H9 (cell line): Measurements from ENCODE around the gene S100B. TPM values are rescaled to one million over a fixed set of nuclear protein-coding genes. Genes with fewer than 3 reads are reported as not detected.

Experiments used
- DNase-seq: peaks from one replicate; pipeline ENCODE4 v3.0.0-alpha.2; 2017
- H2AFZ ChIP-seq: one replicate; pipeline ENCODE4 v1.6.1; 2013; ENCODE audit warnings: mild to moderate bottlenecking, low read length, control low read depth, moderate library complexity
- H2AK5ac ChIP-seq: 2 replicates; pipeline ENCODE4 v1.6.1; 2013; ENCODE audit warnings: low read length, control low read depth, mixed read lengths; ENCODE audit not compliant: insufficient read length
- H2BK120ac ChIP-seq: one replicate; pipeline ENCODE4 v1.6.1; 2013; ENCODE audit warnings: low read depth, mild to moderate bottlenecking, low read length, control low read depth, inconsistent platforms; ENCODE audit not compliant: poor library complexity, severe bottlenecking
- H2BK12ac ChIP-seq: 2 replicates; pipeline ENCODE4 v1.6.1; 2013; ENCODE audit warnings: low read length, control low read depth, mixed read lengths, low read depth; ENCODE audit not compliant: insufficient read length
- H2BK15ac ChIP-seq: 2 replicates; pipeline ENCODE4 v1.6.1; 2013; ENCODE audit warnings: low read depth, low read length, control low read depth
- H2BK20ac ChIP-seq: one replicate; pipeline ENCODE4 v1.6.1; 2013; ENCODE audit warnings: low read depth, mild to moderate bottlenecking, low read length, control low read depth, inconsistent platforms; ENCODE audit not compliant: poor library complexity, severe bottlenecking
- H2BK5ac ChIP-seq: 2 replicates; pipeline ENCODE4 v1.6.1; 2013; ENCODE audit warnings: low read length, control low read depth, mixed read lengths; ENCODE audit not compliant: insufficient read length
- H3K14ac ChIP-seq: 2 replicates; pipeline ENCODE4 v1.6.1; 2013; ENCODE audit warnings: low read length, control low read depth; ENCODE audit not compliant: insufficient read depth
- H3K18ac ChIP-seq: 2 replicates; pipeline ENCODE4 v1.6.1; 2013; ENCODE audit warnings: low read depth, mild to moderate bottlenecking, mixed read lengths, low read length, control low read depth; ENCODE audit not compliant: insufficient read length
- H3K23ac ChIP-seq: 2 replicates; pipeline ENCODE4 v1.6.1; 2013; ENCODE audit warnings: low read length, control low read depth, mixed read lengths, low read depth; ENCODE audit not compliant: insufficient read length
- H3K23me2 ChIP-seq: 2 replicates; pipeline ENCODE4 v1.6.1; 2013; ENCODE audit warnings: low read depth, mild to moderate bottlenecking, mixed read lengths, low read length, control low read depth; ENCODE audit not compliant: insufficient read length, poor library complexity, severe bottlenecking
- H3K27ac ChIP-seq: 2 replicates; pipeline ENCODE4 v1.5.1; 2013; ENCODE audit warnings: low read length, control low read depth, mixed read lengths, low read depth; ENCODE audit not compliant: insufficient read length
- H3K27me3 ChIP-seq: 2 replicates; pipeline ENCODE4 v1.6.1; 2013; ENCODE audit warnings: low read length, control low read depth, inconsistent platforms; ENCODE audit not compliant: insufficient read depth
- H3K4ac ChIP-seq: 2 replicates; pipeline ENCODE4 v1.6.1; 2013; ENCODE audit warnings: low read depth, mild to moderate bottlenecking, control low read depth, inconsistent platforms, low read length, moderate library complexity
- H3K4me1 ChIP-seq: 2 replicates; pipeline ENCODE4 v1.6.1; 2013; ENCODE audit warnings: low read length, control low read depth, inconsistent platforms; ENCODE audit not compliant: insufficient read depth
- H3K4me2 ChIP-seq: 2 replicates; pipeline ENCODE4 v1.6.1; 2013; ENCODE audit warnings: low read length, control low read depth, mixed read lengths; ENCODE audit not compliant: insufficient read length, insufficient read depth
- H3K56ac ChIP-seq: 2 replicates; pipeline ENCODE4 v1.6.1; 2013; ENCODE audit warnings: low read depth, mild to moderate bottlenecking, mixed read lengths, low read length, control low read depth; ENCODE audit not compliant: insufficient read length
- H3K79me1 ChIP-seq: 2 replicates; pipeline ENCODE4 v1.6.1; 2013; ENCODE audit warnings: low read depth, mild to moderate bottlenecking, moderate library complexity, low read length, control low read depth, inconsistent platforms; ENCODE audit not compliant: insufficient read depth, poor library complexity, severe bottlenecking
- H3K79me2 ChIP-seq: 2 replicates; pipeline ENCODE4 v1.6.1; 2013; ENCODE audit warnings: low read length, control low read depth, inconsistent platforms; ENCODE audit not compliant: insufficient read depth
- H3K9ac ChIP-seq: 2 replicates; pipeline ENCODE4 v1.6.1; 2013; ENCODE audit warnings: low read length, control low read depth, mixed read lengths; ENCODE audit not compliant: insufficient read length; ENCODE audit errors: extremely low read depth
- H3K9me3 ChIP-seq: one replicate; pipeline ENCODE4 v1.6.1; 2013; ENCODE audit warnings: low read depth, low read length, inconsistent platforms; ENCODE audit not compliant: control insufficient read depth
- H3T11ph ChIP-seq: one replicate; pipeline ENCODE4 v1.6.1; 2013; ENCODE audit warnings: mild to moderate bottlenecking, low read length, control low read depth, inconsistent platforms
- H4K20me1 ChIP-seq: one replicate; pipeline ENCODE4 v1.6.1; 2013; ENCODE audit not compliant: control insufficient read depth, insufficient read length, insufficient read depth
- H4K5ac ChIP-seq: 2 replicates; pipeline ENCODE4 v1.6.1; 2013; ENCODE audit warnings: low read depth, mild to moderate bottlenecking, mixed read lengths, low read length, control low read depth; ENCODE audit not compliant: insufficient read length
- H4K8ac ChIP-seq: replicated peaks from 2 replicates; pipeline ENCODE4 v1.6.1; 2013; ENCODE audit warnings: low read length, control low read depth, mixed read lengths, low read depth; ENCODE audit not compliant: insufficient read length
- H4K91ac ChIP-seq: 2 replicates; pipeline ENCODE4 v1.6.1; 2013; ENCODE audit warnings: low read depth, mild to moderate bottlenecking, moderate library complexity, mixed read lengths, low read length, control low read depth; ENCODE audit not compliant: insufficient read length
- H3K27ac Mint-ChIP-seq, 3 experiments: 2 replicates in 2 of 3; 3 replicates in 1 of 3; pipeline ENCODE4 v1.8.0; 2020 to 2021; ENCODE audit warnings: mixed read lengths in 3 of 3, mild to moderate bottlenecking in 1 of 3, moderate library complexity in 1 of 3
- H3K27me3 Mint-ChIP-seq: 2 replicates; pipeline ENCODE4 v1.8.0; 2021; ENCODE audit warnings: low read depth, mild to moderate bottlenecking, moderate library complexity, mixed read lengths
- H3K36me3 Mint-ChIP-seq, 3 experiments: 2 replicates in 2 of 3; 3 replicates in 1 of 3; pipeline ENCODE4 v1.8.0; 2020 to 2021; ENCODE audit warnings: low read depth in 3 of 3, mixed read lengths in 3 of 3; ENCODE audit not compliant: insufficient read depth in 1 of 3
- H3K4me1 Mint-ChIP-seq, 2 experiments: 2 replicates each; pipeline ENCODE4 v1.8.0; 2020; ENCODE audit warnings: mixed read lengths in 2 of 2
- H3K4me3 Mint-ChIP-seq, 2 experiments: 2 replicates in 1 of 2; 3 replicates in 1 of 2; pipeline ENCODE4 v1.8.0; 2020 to 2021; ENCODE audit warnings: mild to moderate bottlenecking in 2 of 2, mixed read lengths in 2 of 2, moderate library complexity in 1 of 2
- H3K9me3 Mint-ChIP-seq, 2 experiments: 2 replicates in 1 of 2; 3 replicates in 1 of 2; pipeline ENCODE4 v1.8.0; 2020; ENCODE audit warnings: mild to moderate bottlenecking in 2 of 2, mixed read lengths in 2 of 2, moderate library complexity in 1 of 2
- CTCF ChIP-seq: fragments of 200-600 bp; sonication (generic); conservative IDR thresholded peaks from 3 replicates; pipeline ENCODE4 v1.8.0; 2021; ENCODE audit warnings: antibody characterized with exemption, mild to moderate bottlenecking
- WGBS: extraction: QIAGEN DNeasy Blood & Tissue Kit; methylation state at CpG from one replicate; pipeline ENCODE4 v1.1.7; 2013; ENCODE audit warnings: missing lambda C conversion rate, low lambda C conversion rate, mixed read lengths; ENCODE audit not compliant: insufficient read length; ENCODE audit errors: extremely low coverage; 5-methylcytosine and 5-hydroxymethylcytosine counted together
- total RNA-seq: library from RNA; stranded (reverse); gene quantifications from 2 replicates; pipeline ENCODE4 v1.2.1, GENCODE V29; 2021

S100B gene
- total RNA-seq, 1 experiment from 2014 or later: 0.26 TPM

GRCh38 chr21:46561445-46562090 is 43.3 kb downstream of the S100B start:
- Histone ChIP-seq H3K4me2 (no peak overlapping the region), H2AK5ac (no peak overlapping the region), H2AFZ (no peak overlapping the region), H3K18ac (no peak overlapping the region), H3K4me1 (no peaks in the 10 kb centered on the region), H4K8ac (no peak overlapping the region), H3T11ph (no peak overlapping the region), H2BK15ac (no peak overlapping the region), H3K9ac (no peak overlapping the region), H4K5ac (no peak overlapping the region), H3K23ac (no peak overlapping the region), H3K56ac (no peak overlapping the region), H2BK5ac (no peak overlapping the region), H3K27me3 (no peaks in the 10 kb centered on the region), H2BK120ac (no peak overlapping the region), H3K27ac (no peak overlapping the region), H3K79me1 (no peaks in the 10 kb centered on the region), H3K14ac (no peak overlapping the region), H4K20me1 (no peaks in the 10 kb centered on the region), H3K4ac (no peak overlapping the region), H3K9me3 (no peaks in the 10 kb centered on the region), H2BK20ac (no peak overlapping the region), H3K23me2 (no peaks in the 10 kb centered on the region), H4K91ac (no peak overlapping the region), H3K79me2 (no peaks in the 10 kb centered on the region), H2BK12ac (no peak overlapping the region)
- DNase-seq: no peak
- TF ChIP-seq CTCF: no peak
- Mint-ChIP-seq H3K27me3 (no peaks in the 10 kb centered on the region), H3K36me3 (peaks cover 17 to 61% (median 40%) of the 10 kb centered on the region in 3 experiments; a peak in 6 of 7 replicates), H3K4me3 (no peak overlapping the region), H3K4me1 (no peaks in the 10 kb centered on the region), H3K9me3 (no peaks in the 10 kb centered on the region; a peak in 1 of 5 replicates), H3K27ac (no peak overlapping the region)
- WGBS: no CpG with 5 or more reads among the region's 19 CpGs
